Glutamatergic neuron (in vitro differentiated cells): ENCODE data around the gene GALNT7. TPM values are rescaled to one million over a fixed set of nuclear protein-coding genes. Genes with fewer than 3 reads are reported as not detected.
"Not testable (repeated sequence)": the region's sequence is repeated elsewhere in the genome, so short reads cannot be mapped to it uniquely, and the experiment has no call there.

Experiments used
- DNase-seq: peaks from one replicate; pipeline ENCODE4 v3.0.0; 2022
- H3K27ac Mint-ChIP-seq: one replicate; pipeline ENCODE4 v1.8.0; 2020; ENCODE audit warnings: mild to moderate bottlenecking, mixed read lengths, inconsistent platforms; ENCODE audit not compliant: unreplicated experiment
- H3K27me3 Mint-ChIP-seq: one replicate; pipeline ENCODE4 v1.8.0; 2020; ENCODE audit warnings: mild to moderate bottlenecking, moderate library complexity, mixed read lengths, inconsistent platforms; ENCODE audit not compliant: unreplicated experiment
- H3K36me3 Mint-ChIP-seq: one replicate; pipeline ENCODE4 v1.8.0; 2020; ENCODE audit warnings: mild to moderate bottlenecking, mixed read lengths, inconsistent platforms; ENCODE audit not compliant: unreplicated experiment
- H3K4me1 Mint-ChIP-seq: one replicate; pipeline ENCODE4 v1.8.0; 2020; ENCODE audit warnings: mild to moderate bottlenecking, low read depth, mixed read lengths, inconsistent platforms; ENCODE audit not compliant: unreplicated experiment
- H3K4me3 Mint-ChIP-seq: one replicate; pipeline ENCODE4 v1.8.0; 2020; ENCODE audit warnings: mild to moderate bottlenecking, mixed read lengths, inconsistent platforms; ENCODE audit not compliant: unreplicated experiment
- H3K9me3 Mint-ChIP-seq: one replicate; pipeline ENCODE4 v1.8.0; 2020; ENCODE audit warnings: mild to moderate bottlenecking, moderate library complexity, mixed read lengths, inconsistent platforms; ENCODE audit not compliant: unreplicated experiment
- CTCF ChIP-seq: fragments of 200-600 bp; sonication (generic); IDR thresholded peaks from one replicate; pipeline ENCODE4 v1.5.0; 2021; ENCODE audit not compliant: partially characterized antibody, unreplicated experiment
- long read RNA-seq: library from polyadenylated mRNA; unstranded; transcript quantifications from one replicate; pipeline ENCODE4 v2.0.0, GENCODE V29; 2020; ENCODE audit not compliant: unreplicated experiment
- total RNA-seq: library from RNA; stranded (reverse); fragmentation: NEBNext Ultra II Directional; extraction: Animal tissue kit (Norgen Biotek cat#: 25700); gene quantifications from one replicate; pipeline ENCODE4 v1.2.1, GENCODE V29; 2021; ENCODE audit not compliant: unreplicated experiment

Gene GALNT7
- total RNA-seq, result 17.9 TPM
- long read RNA-seq, full-length matches to known transcripts, result 1 of 1 reads
- long read RNA-seq, partial matches to known transcripts, result 0 of 1 reads
- long read RNA-seq, other reads (novel, unspliced or antisense), result 0 of 1 reads

- Mint-ChIP-seq H3K4me1 (peaks cover 12% of the 10 kb centered on the region), H3K9me3 (peaks cover 14% of the 10 kb centered on the region)
- TF ChIP-seq CTCF, result no peak
These were observed at the start of gene GALNT7 for GRCh38 chr4:173168396-173169177. TSS of gene GALNT7 (plus strand) at chr4:173168811. CDS start at chr4:173168836, 25 bp downstream.

GRCh38 chr4:173118819-173119218 is 49.8 kb upstream of the GALNT7 start:
- H3K9me3 Mint-ChIP-seq, H3K4me3 Mint-ChIP-seq, DNase-seq, H3K27me3 Mint-ChIP-seq, H3K36me3 Mint-ChIP-seq, H3K4me1 Mint-ChIP-seq, H3K27ac Mint-ChIP-seq: not testable (repeated sequence)

More at GRCh38 chr4:173168396-173169177, at the start of gene GALNT7:
- DNase-seq, result peak; percentile 78
- Mint-ChIP-seq H3K4me3 (peak within 1 kb of the TSS; percentile 94), H3K36me3 (no peaks in the 10 kb centered on the region), H3K27ac (peak within 1 kb of the TSS; percentile 83), H3K27me3 (peaks cover 6% of the 10 kb centered on the region)

GRCh38 chr4:173119818-173120217 is 48.8 kb upstream of the GALNT7 start:
- no peak for TF ChIP-seq CTCF
- Mint-ChIP-seq H3K36me3 (peaks cover 10% of the 10 kb centered on the region), H3K4me3 (no peak overlapping the region), H3K27me3 (peaks cover 3% of the 10 kb centered on the region), H3K4me1 (peaks cover 9% of the 10 kb centered on the region), H3K27ac (no peak overlapping the region), H3K9me3 (peaks cover 2% of the 10 kb centered on the region)
- no peak for DNase-seq

GRCh38 chr4:173121076-173121561 is 47.5 kb upstream of the GALNT7 start:
- H3K4me1 Mint-ChIP-seq, result peaks cover 9% of the 10 kb centered on the region
- peaks cover 1% of the 10 kb centered on the region for H3K27me3 Mint-ChIP-seq
- H3K4me3 Mint-ChIP-seq, result no peak overlapping the region
- peak; percentile 24 for DNase-seq
- H3K27ac Mint-ChIP-seq, result no peak overlapping the region
- H3K36me3 Mint-ChIP-seq, result no peaks in the 10 kb centered on the region
- no peak for TF ChIP-seq CTCF
- H3K9me3 Mint-ChIP-seq, result peaks cover 2% of the 10 kb centered on the region

- Mint-ChIP-seq H3K4me3 (no peak overlapping the region), H3K4me1 (peaks cover 9% of the 10 kb centered on the region), H3K9me3 (peaks cover 2% of the 10 kb centered on the region), H3K27ac (no peak overlapping the region), H3K36me3 (no peaks in the 10 kb centered on the region), H3K27me3 (no peaks in the 10 kb centered on the region)
- TF ChIP-seq CTCF, result no peak
- DNase-seq, result no peak
These were observed 44.3 kb upstream of the GALNT7 start for GRCh38 chr4:173124209-173124865.
